HFFc6 (cell line): Measurements from ENCODE around the gene CYP1A2. TPM values are rescaled to one million over a fixed set of nuclear protein-coding genes. Genes with fewer than 3 reads are reported as not detected.
A peak's percentile ranks its signal among the peaks of the same experiment; 100 is the strongest.

Source experiments
- DNase-seq: peaks from one replicate; pipeline ENCODE4 v3.0.0-alpha.2; 2018
- H3K27ac Mint-ChIP-seq: 2 replicates; pipeline ENCODE4 v1.8.0; 2020; ENCODE audit warnings: mild to moderate bottlenecking, mixed read lengths
- H3K27me3 Mint-ChIP-seq: 2 replicates; pipeline ENCODE4 v1.8.0; 2021; ENCODE audit warnings: mild to moderate bottlenecking, moderate library complexity, mixed read lengths; ENCODE audit not compliant: insufficient read depth
- H3K36me3 Mint-ChIP-seq: 2 replicates; pipeline ENCODE4 v1.8.0; 2021; ENCODE audit warnings: low read depth, mixed read lengths
- H3K4me1 Mint-ChIP-seq: 2 replicates; pipeline ENCODE4 v1.8.0; 2020; ENCODE audit warnings: low read depth, mixed read lengths
- H3K4me3 Mint-ChIP-seq: 2 replicates; pipeline ENCODE4 v1.8.0; 2020; ENCODE audit warnings: mild to moderate bottlenecking, moderate library complexity, mixed read lengths
- H3K9me3 Mint-ChIP-seq: 2 replicates; pipeline ENCODE4 v1.8.0; 2020; ENCODE audit warnings: mild to moderate bottlenecking, mixed read lengths
- total RNA-seq, 6 experiments: library from RNA; stranded (reverse); fragmentation: NEBNext Ultra II Directional; extraction: Animal tissue kit (Norgen Biotek cat#: 25700); gene quantifications; 2 replicates in 1 of 6; 3 replicates in 5 of 6; pipeline ENCODE4 v1.2.3, GENCODE V29; 2021
- TF ChIP-seq, protein P1 (sequence below): fragments of 200-600 bp; sonication (generic); IDR thresholded peaks from 2 replicates; pipeline ENCODE4 v1.5.0; 2021; ENCODE audit warnings: antibody characterized with exemption, mild to moderate bottlenecking

Gene CYP1A2
- total RNA-seq, 6 experiments from 2014 or later: not detected

DNA sequence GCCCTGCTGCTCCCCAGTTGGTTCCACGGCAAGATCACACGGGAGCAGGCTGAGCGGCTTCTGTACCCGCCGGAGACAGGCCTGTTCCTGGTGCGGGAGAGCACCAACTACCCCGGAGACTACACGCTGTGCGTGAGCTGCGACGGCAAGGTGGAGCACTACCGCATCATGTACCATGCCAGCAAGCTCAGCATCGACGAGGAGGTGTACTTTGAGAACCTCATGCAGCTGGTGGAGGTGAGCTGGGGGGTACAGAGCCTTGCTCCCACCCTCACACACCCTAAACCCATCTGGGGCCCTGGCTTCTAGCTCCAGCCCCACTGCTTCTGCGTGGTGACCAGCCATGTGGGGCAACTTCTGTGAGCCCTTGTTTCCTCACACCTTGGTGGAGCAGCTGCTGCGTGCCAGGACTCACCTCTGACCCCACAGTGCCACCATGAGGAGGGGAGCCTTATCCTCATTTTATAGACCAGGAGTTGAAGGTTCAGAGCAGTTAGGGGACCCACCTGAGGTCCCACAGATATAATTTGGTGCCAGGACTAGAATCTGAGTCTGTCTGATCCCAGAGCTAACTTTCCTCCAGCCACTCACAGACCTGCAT lies 50.7 kb downstream of the CYP1A2 start:
- H3K4me1 Mint-ChIP-seq: no peaks in the 10 kb centered on the region; the same call in 1 of the 2 replicates
- no peak overlapping the region for H3K4me3 Mint-ChIP-seq
- no peaks in the 10 kb centered on the region; the same call in 1 of the 2 replicates for H3K27me3 Mint-ChIP-seq
- no peaks in the 10 kb centered on the region for H3K9me3 Mint-ChIP-seq
- TF ChIP-seq, protein P1, sequence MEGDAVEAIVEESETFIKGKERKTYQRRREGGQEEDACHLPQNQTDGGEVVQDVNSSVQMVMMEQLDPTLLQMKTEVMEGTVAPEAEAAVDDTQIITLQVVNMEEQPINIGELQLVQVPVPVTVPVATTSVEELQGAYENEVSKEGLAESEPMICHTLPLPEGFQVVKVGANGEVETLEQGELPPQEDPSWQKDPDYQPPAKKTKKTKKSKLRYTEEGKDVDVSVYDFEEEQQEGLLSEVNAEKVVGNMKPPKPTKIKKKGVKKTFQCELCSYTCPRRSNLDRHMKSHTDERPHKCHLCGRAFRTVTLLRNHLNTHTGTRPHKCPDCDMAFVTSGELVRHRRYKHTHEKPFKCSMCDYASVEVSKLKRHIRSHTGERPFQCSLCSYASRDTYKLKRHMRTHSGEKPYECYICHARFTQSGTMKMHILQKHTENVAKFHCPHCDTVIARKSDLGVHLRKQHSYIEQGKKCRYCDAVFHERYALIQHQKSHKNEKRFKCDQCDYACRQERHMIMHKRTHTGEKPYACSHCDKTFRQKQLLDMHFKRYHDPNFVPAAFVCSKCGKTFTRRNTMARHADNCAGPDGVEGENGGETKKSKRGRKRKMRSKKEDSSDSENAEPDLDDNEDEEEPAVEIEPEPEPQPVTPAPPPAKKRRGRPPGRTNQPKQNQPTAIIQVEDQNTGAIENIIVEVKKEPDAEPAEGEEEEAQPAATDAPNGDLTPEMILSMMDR: no peak
- H3K36me3 Mint-ChIP-seq: peaks cover 7% of the 10 kb centered on the region
- no peak for DNase-seq
- no peak overlapping the region for H3K27ac Mint-ChIP-seq

DNA sequence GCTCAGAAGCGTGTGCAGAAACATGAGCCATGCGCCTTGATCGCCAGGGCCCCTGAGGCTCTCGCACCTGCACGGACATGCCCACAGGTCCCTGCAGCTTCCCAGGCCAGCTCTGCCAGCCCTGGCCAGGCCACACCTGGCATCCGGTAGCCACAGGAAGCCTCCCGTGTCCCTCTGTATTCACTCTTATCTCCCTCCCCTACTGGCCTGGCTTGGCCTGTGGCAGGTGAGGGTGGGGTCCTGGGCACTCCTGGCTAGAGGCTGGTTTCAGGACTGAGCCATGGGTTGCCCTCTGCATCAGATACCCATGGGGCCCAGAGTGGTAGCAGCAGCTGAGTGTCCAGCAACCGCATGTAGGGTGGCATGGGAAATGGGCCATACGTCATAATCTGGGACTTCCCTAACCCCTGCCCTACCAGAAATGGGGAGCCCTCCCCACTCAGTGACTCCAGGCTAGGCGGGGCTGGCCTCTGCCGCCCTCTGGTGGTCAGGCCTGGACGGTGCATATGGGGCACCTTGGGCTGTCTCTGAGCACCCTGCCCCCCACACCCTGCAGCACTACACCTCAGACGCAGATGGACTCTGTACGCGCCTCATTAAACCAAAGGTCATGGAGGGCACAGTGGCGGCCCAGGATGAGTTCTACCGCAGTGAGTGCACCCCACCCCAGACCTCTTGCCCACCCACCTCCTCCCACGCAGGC lies 51.4 kb downstream of the CYP1A2 start:
- no peak overlapping the region for H3K4me3 Mint-ChIP-seq
- peaks cover 7% of the 10 kb centered on the region for H3K36me3 Mint-ChIP-seq
- no peaks in the 10 kb centered on the region; the same call in 1 of the 2 replicates for H3K4me1 Mint-ChIP-seq
- H3K9me3 Mint-ChIP-seq: no peaks in the 10 kb centered on the region
- TF ChIP-seq, protein P1: peak; percentile 98
- no peak overlapping the region; the same call in 1 of the 2 replicates for H3K27ac Mint-ChIP-seq
- no peaks in the 10 kb centered on the region; the same call in 1 of the 2 replicates for H3K27me3 Mint-ChIP-seq
- peak; percentile 53 for DNase-seq

DNA sequence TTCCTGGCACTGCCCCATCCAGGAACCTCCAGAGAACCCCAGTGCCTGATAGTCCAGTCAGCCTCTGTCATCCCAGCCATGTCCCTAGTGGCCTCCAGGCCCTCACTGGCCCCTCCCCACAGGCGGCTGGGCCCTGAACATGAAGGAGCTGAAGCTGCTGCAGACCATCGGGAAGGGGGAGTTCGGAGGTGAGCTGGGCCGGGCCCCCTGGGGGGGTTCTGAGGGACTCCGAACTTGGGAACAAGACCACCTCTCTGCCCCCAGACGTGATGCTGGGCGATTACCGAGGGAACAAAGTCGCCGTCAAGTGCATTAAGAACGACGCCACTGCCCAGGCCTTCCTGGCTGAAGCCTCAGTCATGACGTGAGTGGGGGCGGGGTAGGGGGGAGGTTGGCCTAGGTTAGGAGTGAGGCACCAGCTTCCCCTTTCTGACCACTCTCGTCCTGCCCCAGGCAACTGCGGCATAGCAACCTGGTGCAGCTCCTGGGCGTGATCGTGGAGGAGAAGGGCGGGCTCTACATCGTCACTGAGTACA lies 52.0 kb downstream of the CYP1A2 start:
- Mint-ChIP-seq H3K9me3 (no peaks in the 10 kb centered on the region), H3K27me3 (peaks cover 2% of the 10 kb centered on the region), H3K4me3 (no peak overlapping the region), H3K27ac (no peak overlapping the region), H3K36me3 (peaks cover 7% of the 10 kb centered on the region), H3K4me1 (no peaks in the 10 kb centered on the region; the same call in 1 of the 2 replicates)
- no peak for DNase-seq
- TF ChIP-seq, protein P1: no peak

DNA sequence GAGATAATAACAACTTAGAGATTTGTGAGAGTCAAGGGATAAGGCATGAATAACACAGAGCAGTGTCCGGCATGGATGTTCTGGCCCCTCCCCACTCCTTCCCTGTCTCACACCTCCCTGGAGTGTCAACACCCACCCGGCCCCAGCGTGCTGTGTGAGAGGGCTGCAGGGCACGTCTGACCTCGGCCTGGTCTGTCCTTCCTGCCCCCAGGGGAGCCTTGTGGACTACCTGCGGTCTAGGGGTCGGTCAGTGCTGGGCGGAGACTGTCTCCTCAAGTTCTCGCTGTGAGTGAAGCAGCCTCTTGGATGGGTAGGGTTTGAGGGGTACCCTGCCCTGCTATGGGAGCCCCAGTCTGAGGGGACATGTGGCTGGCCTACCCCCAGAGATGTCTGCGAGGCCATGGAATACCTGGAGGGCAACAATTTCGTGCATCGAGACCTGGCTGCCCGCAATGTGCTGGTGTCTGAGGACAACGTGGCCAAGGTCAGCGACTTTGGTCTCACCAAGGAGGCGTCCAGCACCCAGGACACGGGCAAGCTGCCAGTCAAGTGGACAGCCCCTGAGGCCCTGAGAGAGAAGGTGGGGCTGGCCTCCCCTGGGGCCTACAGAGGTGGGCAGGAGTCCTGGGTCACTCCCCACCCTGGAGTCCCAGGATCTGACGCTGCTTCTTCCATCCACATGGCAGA lies 52.8 kb downstream of the CYP1A2 start:
- no peak overlapping the region for H3K4me3 Mint-ChIP-seq
- no peaks in the 10 kb centered on the region for H3K9me3 Mint-ChIP-seq
- no peak for DNase-seq
- TF ChIP-seq, protein P1: no peak
- peaks cover 7% of the 10 kb centered on the region for H3K36me3 Mint-ChIP-seq
- peaks cover 2% of the 10 kb centered on the region for H3K27me3 Mint-ChIP-seq
- H3K4me1 Mint-ChIP-seq: no peaks in the 10 kb centered on the region
- peak overlapping the region; percentile 36; the same call in 1 of the 2 replicates for H3K27ac Mint-ChIP-seq

DNA sequence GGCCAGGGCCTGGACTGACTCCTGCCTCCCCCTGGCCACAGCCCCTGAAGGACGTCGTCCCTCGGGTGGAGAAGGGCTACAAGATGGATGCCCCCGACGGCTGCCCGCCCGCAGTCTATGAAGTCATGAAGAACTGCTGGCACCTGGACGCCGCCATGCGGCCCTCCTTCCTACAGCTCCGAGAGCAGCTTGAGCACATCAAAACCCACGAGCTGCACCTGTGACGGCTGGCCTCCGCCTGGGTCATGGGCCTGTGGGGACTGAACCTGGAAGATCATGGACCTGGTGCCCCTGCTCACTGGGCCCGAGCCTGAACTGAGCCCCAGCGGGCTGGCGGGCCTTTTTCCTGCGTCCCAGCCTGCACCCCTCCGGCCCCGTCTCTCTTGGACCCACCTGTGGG lies 53.6 kb downstream of the CYP1A2 start:
- H3K27me3 Mint-ChIP-seq: peaks cover 2% of the 10 kb centered on the region
- no peak for DNase-seq
- H3K9me3 Mint-ChIP-seq: no peaks in the 10 kb centered on the region
- no peaks in the 10 kb centered on the region for H3K4me1 Mint-ChIP-seq
- no peak overlapping the region for H3K4me3 Mint-ChIP-seq
- peaks cover 7% of the 10 kb centered on the region for H3K36me3 Mint-ChIP-seq
- H3K27ac Mint-ChIP-seq: no peak overlapping the region
- TF ChIP-seq, protein P1: no peak
